Activated T-cell treated with anti-CD3 and anti-CD28 coated beads, Interleukin-2, amount 50 U/mL, for 4 hours (primary cell): ENCODE data around the gene SLC23A2. TPM values are rescaled to one million over a fixed set of nuclear protein-coding genes. Genes with fewer than 3 reads are reported as not detected.

Experiments
- ATAC-seq, 2 donors: fragments of 200-7000 bp; cut with Tn5 transposase; one replicate each; pipeline ENCODE4 v1.10.0; 2021
- DNase-seq: peaks from one replicate; pipeline ENCODE4 v3.0.0-alpha.2; 2020
- H3K27me3 Mint-ChIP-seq: one replicate; pipeline ENCODE4 v1.8.0; 2021; ENCODE audit warnings: low read depth, mixed read lengths
- H3K36me3 Mint-ChIP-seq: one replicate; pipeline ENCODE4 v1.8.0; 2022; ENCODE audit warnings: mixed read lengths; ENCODE audit not compliant: insufficient read depth
- H3K4me1 Mint-ChIP-seq: one replicate; pipeline ENCODE4 v1.8.0; 2021; ENCODE audit warnings: low read depth, mixed read lengths
- H3K4me3 Mint-ChIP-seq: one replicate; pipeline ENCODE4 v1.8.0; 2021; ENCODE audit warnings: mild to moderate bottlenecking, moderate library complexity, mixed read lengths
- H3K9me3 Mint-ChIP-seq: one replicate; pipeline ENCODE4 v1.8.0; 2021; ENCODE audit warnings: mixed read lengths
- total RNA-seq, 3 donors: library from RNA; stranded (reverse); gene quantifications; one replicate each; pipeline ENCODE4 v1.2.1, GENCODE V29; 2021

Gene SLC23A2
- total RNA-seq, 3 donors from 2014 or later: 19.6 to 25.9 (median 20.4) TPM

DNA sequence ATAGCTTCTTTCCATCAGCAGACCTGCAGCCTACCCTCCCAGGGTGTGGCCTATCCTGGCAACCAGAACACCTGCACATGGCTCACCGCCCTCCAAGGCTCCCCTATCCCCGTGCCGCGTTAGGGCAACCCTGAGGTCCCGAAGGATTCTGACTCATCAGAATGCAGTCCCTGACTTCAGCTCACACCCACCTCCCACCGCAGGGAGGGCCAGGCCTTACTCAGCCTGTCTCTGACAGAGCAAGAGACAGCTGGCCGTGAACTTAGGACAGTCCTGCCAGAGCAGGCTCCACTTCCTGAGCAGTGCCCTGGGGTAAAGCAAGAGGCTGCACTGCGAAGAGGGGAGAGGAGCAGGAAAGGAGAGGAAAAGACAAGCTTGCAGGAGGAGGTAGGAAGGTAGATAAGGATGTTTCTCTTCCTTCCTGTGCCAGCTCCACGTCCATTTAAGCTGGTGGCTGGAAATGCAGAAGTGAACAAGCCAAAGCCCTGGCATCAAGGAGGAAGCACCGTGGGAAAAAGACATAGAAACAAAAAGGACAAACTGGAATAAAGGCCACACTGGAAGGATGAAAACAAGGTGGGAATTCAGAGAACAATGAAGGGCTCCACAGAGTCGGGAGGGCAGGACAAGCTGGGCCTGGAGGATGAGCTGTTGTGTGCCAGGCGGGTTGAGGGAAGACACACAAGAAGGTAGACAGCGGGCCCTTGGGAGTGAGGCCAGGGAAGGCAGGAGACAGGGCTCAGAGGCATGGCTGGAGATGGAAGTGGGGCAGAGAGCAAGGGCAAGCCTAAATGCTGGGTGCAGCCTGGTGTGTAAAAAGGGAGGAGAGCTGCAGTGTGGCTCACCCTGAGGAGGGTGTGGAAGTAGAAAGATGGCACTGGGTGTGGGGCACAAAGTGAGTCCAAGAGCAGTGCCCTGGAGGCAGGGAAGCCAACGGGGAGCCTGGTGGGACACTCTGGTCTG is 102.7 kb downstream of the SLC23A2 start:
- Mint-ChIP-seq H3K36me3 (peaks cover 40% of the 10 kb centered on the region), H3K4me1 (no peaks in the 10 kb centered on the region), H3K27me3 (no peaks in the 10 kb centered on the region), H3K4me3 (no peak overlapping the region), H3K9me3 (no peaks in the 10 kb centered on the region)
- DNase-seq: no peak
- no peak for ATAC-seq

DNA sequence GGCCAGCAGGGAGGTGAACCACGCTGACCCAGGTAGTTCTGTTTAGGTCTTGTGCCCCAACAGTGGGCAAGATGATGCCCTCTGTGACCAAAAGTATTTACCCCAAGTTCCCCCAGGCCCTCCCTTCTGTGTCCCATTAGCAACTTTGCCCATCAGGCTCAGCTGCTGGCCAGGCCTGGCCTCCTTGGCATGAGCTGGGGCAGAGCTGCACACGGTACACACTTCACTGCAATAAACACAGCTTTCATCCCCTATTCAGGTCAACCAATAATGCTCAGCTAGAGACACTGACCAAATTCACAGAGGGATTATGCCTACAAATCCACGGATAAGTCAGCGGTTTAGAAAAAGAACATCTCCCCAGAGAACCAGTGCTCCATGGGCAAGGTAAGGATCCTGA is 103.7 kb downstream of the SLC23A2 start:
- Mint-ChIP-seq H3K4me3 (no peak overlapping the region), H3K4me1 (no peaks in the 10 kb centered on the region), H3K36me3 (peaks cover 37% of the 10 kb centered on the region), H3K9me3 (no peaks in the 10 kb centered on the region), H3K27me3 (no peaks in the 10 kb centered on the region)
- no peak for DNase-seq
- no peak for ATAC-seq

DNA sequence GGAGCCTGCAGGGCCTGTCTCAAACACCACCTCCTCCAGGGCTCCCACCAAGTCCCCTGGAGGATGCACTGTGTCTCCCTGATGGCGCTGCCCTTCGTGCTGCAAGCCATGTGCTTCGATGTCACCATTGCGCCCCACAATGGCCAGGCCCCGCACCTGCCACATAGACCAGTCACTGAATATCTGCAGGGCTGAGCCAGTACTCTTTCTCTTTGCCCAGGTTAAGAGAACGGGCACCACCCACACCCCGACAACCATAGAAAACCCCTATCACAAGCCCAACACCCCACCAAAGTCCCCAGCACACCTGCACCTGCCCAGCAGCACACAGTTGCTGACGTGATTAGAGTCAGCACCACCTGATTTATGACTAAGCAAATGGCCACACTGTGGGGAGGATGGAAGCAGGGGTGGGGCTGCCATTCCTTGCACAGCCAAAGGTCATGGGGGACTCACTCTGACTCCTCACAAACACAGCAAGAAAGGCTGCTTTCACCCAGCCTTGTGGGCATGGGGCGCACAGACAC is 104.3 kb downstream of the SLC23A2 start:
- peaks cover 39% of the 10 kb centered on the region for H3K36me3 Mint-ChIP-seq
- H3K9me3 Mint-ChIP-seq: no peaks in the 10 kb centered on the region
- no peaks in the 10 kb centered on the region for H3K4me1 Mint-ChIP-seq
- no peak overlapping the region for H3K4me3 Mint-ChIP-seq
- ATAC-seq (no peak), DNase-seq (no peak)
- H3K27me3 Mint-ChIP-seq: no peaks in the 10 kb centered on the region

DNA sequence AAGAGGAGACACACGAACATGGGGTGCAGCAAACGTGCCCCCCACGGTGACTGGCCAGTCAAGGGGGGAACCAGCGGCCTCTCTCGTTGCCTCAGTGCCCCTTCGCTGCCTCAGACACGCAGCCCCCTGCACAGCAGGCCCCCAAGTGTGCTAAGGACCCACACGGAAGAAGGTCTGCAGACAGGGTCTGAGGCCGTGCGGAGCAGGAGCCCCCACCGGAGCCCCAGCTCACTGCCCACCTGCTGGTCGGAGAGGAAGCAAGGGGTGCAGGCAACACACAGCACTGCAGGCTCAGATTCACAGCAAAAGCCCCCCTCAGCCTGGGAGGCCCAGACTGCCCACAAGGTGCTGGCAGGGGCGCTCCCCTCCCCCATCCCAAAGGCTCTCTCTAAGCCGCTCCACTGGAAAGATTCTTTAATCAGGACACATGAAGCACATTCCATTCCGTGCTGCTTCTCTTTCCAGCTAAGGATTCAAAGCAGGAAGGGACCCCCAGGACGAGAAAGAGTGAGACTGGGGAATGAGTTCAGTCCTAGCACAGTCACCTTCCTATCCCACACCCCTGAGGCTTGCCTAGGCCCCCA is 105.1 kb downstream of the SLC23A2 start:
- H3K27me3 Mint-ChIP-seq: no peaks in the 10 kb centered on the region
- no peak for ATAC-seq
- no peak overlapping the region for H3K4me3 Mint-ChIP-seq
- H3K36me3 Mint-ChIP-seq: peaks cover 31% of the 10 kb centered on the region
- no peak for DNase-seq
- no peaks in the 10 kb centered on the region for H3K9me3 Mint-ChIP-seq
- H3K4me1 Mint-ChIP-seq: no peaks in the 10 kb centered on the region

DNA sequence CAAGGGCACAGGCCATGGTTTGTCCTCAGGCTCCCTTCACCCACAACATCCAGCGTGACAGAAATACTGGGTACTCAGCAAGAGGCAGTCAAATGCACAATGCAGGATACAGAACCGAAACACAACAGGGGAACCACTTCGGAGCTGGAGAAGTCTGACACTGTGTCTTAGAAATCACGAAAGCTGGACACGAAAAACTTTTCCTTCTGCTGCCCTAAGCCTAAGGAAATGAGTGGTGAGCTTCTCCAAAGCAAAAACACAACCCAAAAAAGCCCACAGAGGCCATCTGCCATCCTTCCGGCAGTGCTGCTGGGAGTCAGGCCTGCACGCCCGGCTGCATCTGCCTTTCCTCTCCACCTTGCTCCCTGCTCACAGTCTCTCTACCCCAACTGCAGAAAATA is 106.3 kb downstream of the SLC23A2 start:
- H3K36me3 Mint-ChIP-seq: peaks cover 28% of the 10 kb centered on the region
- DNase-seq (no peak), ATAC-seq (no peak)
- no peak overlapping the region for H3K4me3 Mint-ChIP-seq
- no peaks in the 10 kb centered on the region for H3K9me3 Mint-ChIP-seq
- H3K4me1 Mint-ChIP-seq: no peaks in the 10 kb centered on the region
- H3K27me3 Mint-ChIP-seq: no peaks in the 10 kb centered on the region

DNA sequence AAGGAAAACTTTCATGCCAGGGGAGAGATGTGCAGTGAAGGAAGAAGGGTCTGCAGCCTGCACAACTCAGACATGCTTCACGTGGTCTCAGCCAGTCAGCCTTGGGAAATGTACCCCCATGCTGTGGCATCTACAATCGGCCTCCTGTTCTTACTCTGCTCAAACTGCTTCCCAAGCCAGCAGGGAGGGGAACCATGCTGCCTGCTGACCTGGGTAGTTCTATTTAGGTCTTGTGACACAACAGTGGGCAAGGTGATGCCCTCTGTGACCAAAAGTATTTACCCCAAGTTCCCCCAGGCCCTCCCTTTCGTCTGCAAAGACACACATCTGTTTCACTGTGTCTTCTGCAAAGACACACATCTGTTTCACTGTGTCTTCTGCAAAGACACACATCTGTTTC is 106.9 kb downstream of the SLC23A2 start:
- Mint-ChIP-seq H3K4me1 (no peaks in the 10 kb centered on the region), H3K36me3 (peaks cover 26% of the 10 kb centered on the region), H3K4me3 (no peak overlapping the region), H3K27me3 (no peaks in the 10 kb centered on the region), H3K9me3 (no peaks in the 10 kb centered on the region)
- DNase-seq: no peak
- ATAC-seq: no peak

DNA sequence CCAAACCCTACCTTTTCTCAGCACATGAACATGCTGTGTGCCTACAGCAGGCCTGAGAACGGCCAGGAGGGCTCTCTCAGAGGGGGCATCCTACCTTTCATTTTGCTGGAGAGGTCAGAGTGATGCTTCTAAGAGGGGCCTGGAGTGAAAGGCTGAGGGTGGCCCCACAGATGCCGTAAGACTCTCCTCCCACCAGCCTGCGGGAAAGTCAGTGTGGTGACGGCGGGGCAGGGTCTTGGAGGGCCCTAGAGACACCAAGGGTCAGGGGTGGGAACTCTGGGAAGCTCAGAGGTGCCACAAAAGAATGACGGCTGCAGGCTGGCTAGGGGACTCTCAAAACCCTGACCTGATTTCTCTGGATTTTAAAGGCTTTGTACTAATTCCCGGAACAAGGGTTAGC is 107.6 kb downstream of the SLC23A2 start:
- no peaks in the 10 kb centered on the region for H3K9me3 Mint-ChIP-seq
- no peak for DNase-seq
- H3K27me3 Mint-ChIP-seq: no peaks in the 10 kb centered on the region
- no peaks in the 10 kb centered on the region for H3K4me1 Mint-ChIP-seq
- no peak overlapping the region for H3K4me3 Mint-ChIP-seq
- H3K36me3 Mint-ChIP-seq: peaks cover 25% of the 10 kb centered on the region
- ATAC-seq: no peak

DNA sequence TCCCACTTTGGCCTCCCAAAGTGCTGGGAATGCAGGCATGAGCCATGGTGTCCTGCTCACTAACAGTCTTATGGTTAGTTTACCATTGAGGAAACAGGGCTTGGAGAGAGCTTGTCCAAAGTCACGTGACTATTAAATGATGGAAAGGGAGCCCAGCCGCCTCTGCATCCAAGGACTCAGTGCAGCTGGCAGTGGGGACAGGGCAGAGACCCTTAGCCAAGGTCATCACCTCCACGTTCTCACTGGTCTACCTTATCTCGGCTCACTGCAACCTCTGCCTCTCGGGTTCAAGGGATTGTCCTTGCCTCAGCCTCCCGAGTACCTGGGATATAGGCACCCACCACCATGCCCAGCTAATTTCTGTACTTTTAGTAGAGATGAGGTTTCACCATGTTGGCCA is 109.3 kb downstream of the SLC23A2 start:
- DNase-seq: no peak
- no peaks in the 10 kb centered on the region for H3K9me3 Mint-ChIP-seq
- no peak for ATAC-seq
- peaks cover 19% of the 10 kb centered on the region for H3K36me3 Mint-ChIP-seq
- no peaks in the 10 kb centered on the region for H3K4me1 Mint-ChIP-seq
- H3K27me3 Mint-ChIP-seq: no peaks in the 10 kb centered on the region
- H3K4me3 Mint-ChIP-seq: no peak overlapping the region

DNA sequence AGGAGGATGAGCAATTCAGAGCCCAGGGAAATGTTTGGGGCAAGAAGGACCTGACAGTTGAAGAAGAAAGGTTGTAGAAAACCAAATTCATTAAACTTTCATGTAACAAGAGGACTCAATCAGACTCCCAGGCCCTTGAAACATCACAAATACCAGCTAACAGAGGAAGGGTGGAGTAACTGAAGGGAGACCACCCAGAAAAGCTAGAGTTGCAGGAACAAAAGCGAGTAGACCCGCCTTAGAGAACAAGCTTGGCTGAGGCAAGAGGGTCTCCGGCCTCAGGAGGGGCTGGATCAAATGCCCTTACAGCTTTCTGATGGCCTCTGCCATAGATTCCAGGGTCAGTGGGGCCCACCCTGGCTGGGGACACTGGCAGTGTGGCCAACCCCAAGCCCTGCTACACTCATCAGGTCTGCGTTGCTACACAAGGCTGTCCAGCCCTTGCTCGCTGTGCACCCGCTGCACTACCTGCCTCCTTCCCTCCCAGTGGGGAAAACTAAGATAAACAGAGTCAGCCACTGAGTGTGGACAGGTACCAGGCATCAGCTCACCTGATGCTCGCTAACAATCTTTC is 110.0 kb downstream of the SLC23A2 start:
- Mint-ChIP-seq H3K36me3 (peaks cover 19% of the 10 kb centered on the region), H3K9me3 (no peaks in the 10 kb centered on the region), H3K4me3 (no peak overlapping the region), H3K4me1 (no peaks in the 10 kb centered on the region), H3K27me3 (no peaks in the 10 kb centered on the region)
- ATAC-seq: peak in 1 of 2 donors; percentile 18
- no peak for DNase-seq

DNA sequence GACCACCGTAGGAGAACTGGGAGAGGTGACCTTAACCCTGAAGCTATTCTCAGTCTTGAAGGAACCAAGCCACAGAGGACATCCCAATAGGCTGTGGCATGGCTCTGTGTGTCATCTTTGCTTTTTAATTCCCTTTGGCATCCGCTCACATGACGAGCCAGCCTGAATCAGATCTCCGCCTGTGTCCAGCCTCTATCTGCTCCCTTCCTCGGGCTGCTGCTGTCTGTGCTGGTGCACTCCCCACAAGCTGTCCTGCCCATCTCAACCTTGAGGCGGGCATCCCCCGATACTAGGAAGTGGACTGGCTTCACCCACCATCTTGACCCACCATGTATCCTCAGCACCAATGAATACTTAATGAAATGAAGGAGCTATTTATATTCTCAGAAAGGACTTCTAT is 111.9 kb downstream of the SLC23A2 start:
- no peak for DNase-seq
- no peak for ATAC-seq
- no peaks in the 10 kb centered on the region for H3K9me3 Mint-ChIP-seq
- no peaks in the 10 kb centered on the region for H3K27me3 Mint-ChIP-seq
- no peaks in the 10 kb centered on the region for H3K4me1 Mint-ChIP-seq
- peaks cover 17% of the 10 kb centered on the region for H3K36me3 Mint-ChIP-seq
- H3K4me3 Mint-ChIP-seq: no peak overlapping the region

DNA sequence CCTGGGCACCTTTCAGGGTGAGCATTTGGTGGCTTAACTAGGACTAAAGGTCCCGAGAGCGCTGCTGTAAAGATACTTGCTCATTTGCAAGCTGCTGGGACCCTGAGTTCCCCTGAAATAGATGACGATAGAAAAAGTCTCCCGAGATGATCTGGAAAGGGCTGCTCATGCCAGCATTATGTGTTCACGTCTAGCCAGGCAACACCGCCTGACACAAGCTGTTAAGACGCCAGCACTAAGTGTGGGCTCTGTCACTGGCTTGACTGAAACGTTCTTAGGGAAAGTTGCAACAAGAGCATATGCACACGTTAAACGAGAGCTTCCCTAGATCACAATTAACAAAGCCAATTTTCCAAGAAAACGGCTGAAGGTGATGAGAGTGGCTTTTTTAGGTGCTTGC is 113.7 kb downstream of the SLC23A2 start:
- Mint-ChIP-seq H3K36me3 (peaks cover 28% of the 10 kb centered on the region), H3K9me3 (no peaks in the 10 kb centered on the region), H3K27me3 (no peaks in the 10 kb centered on the region), H3K4me3 (no peak overlapping the region), H3K4me1 (no peaks in the 10 kb centered on the region)
- ATAC-seq: no peak
- DNase-seq: no peak

DNA sequence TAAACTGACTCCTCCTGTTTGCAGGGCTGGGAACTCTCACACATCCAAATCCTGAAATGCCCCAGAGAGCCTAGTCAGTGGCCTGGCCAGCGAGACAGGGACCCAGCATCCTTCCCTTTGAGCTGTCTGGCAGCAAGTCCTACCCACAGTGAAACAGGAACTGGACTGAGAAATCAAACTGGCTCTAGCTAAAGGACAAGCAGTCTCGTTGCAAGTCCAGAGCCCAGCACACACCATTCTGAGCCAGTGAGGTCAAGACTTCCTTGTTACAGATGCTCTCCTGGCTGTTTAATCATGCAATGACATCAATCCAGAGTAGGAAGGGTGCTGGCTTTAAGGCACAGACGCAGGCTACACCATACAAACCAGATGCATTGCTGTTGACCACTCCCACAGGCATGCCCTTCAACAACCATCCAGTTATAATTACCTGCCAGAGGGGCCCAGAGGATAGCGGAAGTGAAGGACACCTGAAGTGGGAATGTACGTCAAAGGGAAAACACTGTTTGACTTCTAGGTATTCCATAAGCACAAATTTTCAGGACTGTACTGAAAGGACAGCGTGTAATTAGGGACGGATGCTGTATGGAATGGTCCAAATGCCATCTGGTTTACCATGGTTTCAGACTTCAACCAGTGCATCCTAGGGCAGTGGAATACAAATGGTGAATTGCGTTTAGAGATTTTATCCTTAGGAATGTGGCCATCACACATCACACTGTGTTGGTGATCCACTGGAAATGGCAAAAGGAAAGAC is 114.4 kb downstream of the SLC23A2 start:
- Mint-ChIP-seq H3K4me3 (no peak overlapping the region), H3K36me3 (peaks cover 25% of the 10 kb centered on the region), H3K9me3 (no peaks in the 10 kb centered on the region)

DNA sequence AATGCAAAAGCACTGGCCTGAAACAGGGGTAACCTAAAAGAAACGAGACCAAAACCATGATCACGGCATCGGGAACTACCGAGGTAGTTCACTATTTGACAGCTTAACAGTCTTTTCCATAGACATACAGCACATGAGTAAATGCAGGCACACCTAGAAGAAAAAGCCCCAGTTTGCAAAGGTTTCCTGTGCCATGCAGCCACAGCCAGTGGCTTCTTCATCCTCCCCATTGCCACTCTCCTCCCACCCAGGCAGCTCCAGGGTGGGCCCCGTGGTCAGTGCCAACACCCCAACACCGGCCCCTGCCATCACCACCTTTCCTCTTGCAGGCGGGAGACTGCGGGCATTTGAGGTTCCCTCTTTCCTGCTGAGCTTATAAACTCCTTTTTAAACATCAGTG is 115.4 kb downstream of the SLC23A2 start:
- no peaks in the 10 kb centered on the region for H3K27me3 Mint-ChIP-seq
- no peaks in the 10 kb centered on the region for H3K4me1 Mint-ChIP-seq
- DNase-seq (no peak), ATAC-seq (no peak)
- H3K36me3 Mint-ChIP-seq: peaks cover 34% of the 10 kb centered on the region
- H3K9me3 Mint-ChIP-seq: no peaks in the 10 kb centered on the region
- H3K4me3 Mint-ChIP-seq: no peak overlapping the region

More for the DNA sequence above, 114.4 kb downstream of the SLC23A2 start:
- DNase-seq (no peak), ATAC-seq (no peak)
- H3K27me3 Mint-ChIP-seq: no peaks in the 10 kb centered on the region
- H3K4me1 Mint-ChIP-seq: no peaks in the 10 kb centered on the region

DNA sequence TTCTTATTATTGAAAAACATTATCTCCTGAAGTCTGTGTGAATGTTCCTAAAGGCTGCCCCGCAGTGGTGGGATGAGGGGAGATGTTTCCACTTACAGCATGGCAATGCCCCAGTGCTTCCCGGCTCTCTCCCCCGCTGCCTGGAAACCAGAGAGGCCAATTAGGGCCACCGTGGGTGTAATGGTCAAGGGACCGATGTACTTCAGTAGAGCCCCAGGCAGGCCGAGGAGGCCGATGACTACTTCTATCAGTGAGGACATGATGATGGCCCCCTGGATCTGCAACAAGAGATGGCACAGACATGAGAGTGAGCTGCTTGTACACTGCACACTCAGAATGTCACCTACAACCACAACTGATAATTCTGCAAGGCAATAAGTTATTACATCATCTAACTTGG is 117.8 kb downstream of the SLC23A2 start:
- H3K4me1 Mint-ChIP-seq: no peaks in the 10 kb centered on the region
- no peak overlapping the region for H3K4me3 Mint-ChIP-seq
- H3K27me3 Mint-ChIP-seq: no peaks in the 10 kb centered on the region
- H3K9me3 Mint-ChIP-seq: no peaks in the 10 kb centered on the region
- DNase-seq (no peak), ATAC-seq (no peak)
- peaks cover 40% of the 10 kb centered on the region for H3K36me3 Mint-ChIP-seq
